ENCODE measurements around the gene ZNF280D. TPM values are rescaled to one million over a fixed set of nuclear protein-coding genes. Genes with fewer than 3 reads are reported as not detected.

ZNF280D gene
- total and polyA plus RNA-seq, 3 experiments from 2014 or later: 8.4 to 20.2 (median 18.7) TPM

DNA sequence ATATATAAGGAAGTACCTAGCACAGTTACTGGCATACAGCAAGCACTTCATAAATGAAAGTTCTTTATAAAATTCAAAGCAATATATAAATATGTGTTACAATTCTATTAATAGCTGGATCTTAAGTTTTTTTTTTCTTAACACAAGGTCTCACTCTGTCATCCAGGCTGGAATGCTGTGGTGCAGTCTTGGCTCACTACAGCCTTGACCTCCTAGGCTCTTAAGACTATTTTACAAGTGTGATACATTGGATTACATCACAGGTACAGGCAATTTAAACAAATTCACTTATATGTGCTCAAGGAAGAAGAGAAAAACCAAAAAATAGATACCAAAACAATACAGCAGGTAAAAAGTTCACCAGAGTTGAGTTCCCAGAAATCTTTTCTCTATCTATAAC, 60.6 kb downstream of the ZNF280D start:
- H3K4me1 Mint-ChIP-seq: peaks cover 0 to 1% (median 0%) of the 10 kb centered on the region in 3 donors
- DNase-seq: no peak
- Histone ChIP-seq H3K4me3 (ENCODE audit: low read length) (no peak overlapping the region), H3K27me3 (ENCODE audit: insufficient read depth, low read length, poor library complexity, severe bottlenecking) (no peaks in the 10 kb centered on the region), H3K36me3 (ENCODE audit: insufficient read depth, low read length) (no peaks in the 10 kb centered on the region), H3K4me1 (ENCODE audit: insufficient read depth, low read length) (no peaks in the 10 kb centered on the region), H3K9me3 (ENCODE audit: low read length) (no peaks in the 10 kb centered on the region), H3K27ac (ENCODE audit: low read depth, low read length) (no peak overlapping the region)
- ChIA-PET CTCF (no interaction called here), POLR2A (no interaction called here)
- H3K27me3 Mint-ChIP-seq: no peaks in the 10 kb centered on the region
- H3K36me3 Mint-ChIP-seq: peaks cover 31 to 69% (median 34%) of the 10 kb centered on the region in 3 donors
- no peak overlapping the region for H3K27ac Mint-ChIP-seq
- no peak overlapping the region for H3K4me3 Mint-ChIP-seq
- H3K9me3 Mint-ChIP-seq: no peaks in the 10 kb centered on the region

DNA sequence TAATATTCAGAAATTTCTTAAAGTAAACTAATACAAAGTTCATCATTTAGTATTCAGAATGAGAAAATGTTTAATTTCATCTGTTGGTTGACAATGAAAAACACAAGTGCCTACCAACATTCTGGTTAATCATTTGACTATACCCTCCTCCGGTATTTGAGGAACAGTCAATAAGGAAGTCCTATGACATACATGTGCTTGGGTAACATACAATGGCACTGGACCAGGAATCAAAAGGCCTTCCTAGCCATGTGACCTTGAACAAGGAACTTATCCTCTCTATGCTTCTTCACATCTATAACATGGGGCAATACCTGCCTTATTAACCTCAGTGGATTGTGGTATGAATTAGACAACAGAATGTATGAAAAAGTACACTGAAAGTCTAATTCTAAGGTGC, 65.8 kb downstream of the ZNF280D start:
- Histone ChIP-seq H3K9me3 (ENCODE audit: low read length) (no peaks in the 10 kb centered on the region), H3K36me3 (ENCODE audit: insufficient read depth, low read length) (no peaks in the 10 kb centered on the region), H3K27me3 (ENCODE audit: insufficient read depth, low read length, poor library complexity, severe bottlenecking) (no peaks in the 10 kb centered on the region), H3K4me3 (ENCODE audit: low read length) (no peak overlapping the region), H3K4me1 (ENCODE audit: insufficient read depth, low read length) (no peaks in the 10 kb centered on the region), H3K27ac (ENCODE audit: low read depth, low read length) (no peak overlapping the region)
- peaks cover 25 to 68% (median 40%) of the 10 kb centered on the region in 3 donors for H3K36me3 Mint-ChIP-seq
- no peaks in the 10 kb centered on the region for H3K4me1 Mint-ChIP-seq
- no peak for DNase-seq
- ChIA-PET POLR2A (no interaction called here), CTCF (no interaction called here)
- no peak overlapping the region for H3K27ac Mint-ChIP-seq
- no peak overlapping the region for H3K4me3 Mint-ChIP-seq
- H3K9me3 Mint-ChIP-seq: no peaks in the 10 kb centered on the region
- H3K27me3 Mint-ChIP-seq: no peaks in the 10 kb centered on the region

DNA sequence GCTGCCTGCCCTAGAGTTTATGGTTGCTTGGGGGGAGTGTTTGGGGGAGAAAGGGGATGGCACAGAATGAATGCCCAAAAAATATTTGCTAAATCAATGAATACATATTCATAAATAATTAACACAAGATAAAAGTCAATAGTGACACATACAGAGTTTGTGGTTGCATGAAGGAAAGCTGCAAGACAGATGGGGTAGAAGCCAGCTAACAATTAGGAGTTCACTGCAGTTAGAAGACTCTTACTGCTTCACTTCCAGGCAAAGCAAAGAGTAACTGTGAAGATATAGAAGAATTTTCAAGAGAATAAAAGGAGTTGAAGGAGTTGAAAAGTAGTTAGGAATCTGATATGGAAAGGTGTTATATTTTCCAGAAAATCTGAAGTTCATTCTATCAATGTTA, 72.4 kb downstream of the ZNF280D start:
- Mint-ChIP-seq H3K27ac (peak overlapping the region in 1 of 8 donors; percentile 11), H3K4me1 (peaks cover 2 to 15% (median 3%) of the 10 kb centered on the region in 3 donors), H3K9me3 (no peaks in the 10 kb centered on the region), H3K27me3 (no peaks in the 10 kb centered on the region), H3K36me3 (peaks cover 31 to 65% (median 49%) of the 10 kb centered on the region in 3 donors), H3K4me3 (no peak overlapping the region)
- H3K4me1 ChIP-seq (ENCODE audit: insufficient read depth, low read length): no peaks in the 10 kb centered on the region
- CTCF ChIA-PET: no interaction called here
- H3K4me3 ChIP-seq (ENCODE audit: low read length): no peak overlapping the region
- H3K36me3 ChIP-seq (ENCODE audit: insufficient read depth, low read length): no peaks in the 10 kb centered on the region
- no peak overlapping the region for H3K27ac ChIP-seq (ENCODE audit: low read depth, low read length)
- no peaks in the 10 kb centered on the region for H3K27me3 ChIP-seq (ENCODE audit: insufficient read depth, low read length, poor library complexity, severe bottlenecking)
- no peaks in the 10 kb centered on the region for H3K9me3 ChIP-seq (ENCODE audit: low read length)
- POLR2A ChIA-PET: no interaction called here
- DNase-seq: no peak

DNA sequence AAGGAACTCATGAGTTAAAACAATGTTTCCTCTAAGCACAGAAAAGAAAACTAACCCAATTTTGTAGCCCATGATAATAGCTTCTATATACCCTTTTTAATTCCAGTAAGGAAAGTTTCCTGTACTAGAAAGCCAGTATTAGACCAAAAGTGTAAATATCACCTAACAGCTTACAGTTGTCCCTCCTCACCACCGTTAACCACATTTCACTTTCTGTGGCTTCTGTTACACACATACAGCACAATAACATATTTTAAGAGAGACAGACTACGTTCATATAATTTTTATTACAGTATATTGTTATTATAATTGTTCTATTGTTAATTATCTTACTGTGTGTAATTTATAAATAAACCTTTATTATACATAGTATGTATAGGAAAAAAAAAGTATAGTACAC, 74.1 kb downstream of the ZNF280D start:
- Mint-ChIP-seq H3K4me1 (peaks cover 2 to 15% (median 3%) of the 10 kb centered on the region in 3 donors), H3K4me3 (no peak overlapping the region), H3K27me3 (no peaks in the 10 kb centered on the region), H3K27ac (no peak overlapping the region), H3K9me3 (no peaks in the 10 kb centered on the region), H3K36me3 (peaks cover 21 to 60% (median 39%) of the 10 kb centered on the region in 3 donors)
- CTCF ChIA-PET: no interaction called here
- H3K27ac ChIP-seq (ENCODE audit: low read depth, low read length): no peak overlapping the region
- no peak overlapping the region for H3K4me3 ChIP-seq (ENCODE audit: low read length)
- H3K36me3 ChIP-seq (ENCODE audit: insufficient read depth, low read length): no peaks in the 10 kb centered on the region
- no peaks in the 10 kb centered on the region for H3K4me1 ChIP-seq (ENCODE audit: insufficient read depth, low read length)
- no peak for DNase-seq
- POLR2A ChIA-PET: no interaction called here
- H3K9me3 ChIP-seq (ENCODE audit: low read length): no peaks in the 10 kb centered on the region
- no peaks in the 10 kb centered on the region for H3K27me3 ChIP-seq (ENCODE audit: insufficient read depth, low read length, poor library complexity, severe bottlenecking)

DNA sequence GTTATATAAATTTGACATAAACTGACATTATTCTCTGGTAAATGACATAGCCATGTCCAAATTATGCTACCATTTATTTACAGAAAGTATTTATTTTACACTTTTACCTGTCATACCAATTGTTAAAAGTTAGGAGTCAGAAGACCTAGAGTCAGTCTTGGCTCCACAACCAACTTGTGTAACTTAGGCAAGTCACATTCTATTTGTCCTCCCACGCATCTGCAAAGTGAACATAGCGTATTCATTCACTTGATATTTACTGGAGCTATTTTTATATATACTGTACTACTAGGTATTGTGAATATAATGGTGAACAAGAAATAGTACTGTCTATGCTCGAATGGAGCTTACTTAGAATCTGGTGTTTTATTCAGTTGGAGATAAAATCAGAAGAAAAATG, 78.7 kb downstream of the ZNF280D start:
- Histone ChIP-seq H3K4me3 (ENCODE audit: low read length) (no peak overlapping the region), H3K27me3 (ENCODE audit: insufficient read depth, low read length, poor library complexity, severe bottlenecking) (no peaks in the 10 kb centered on the region), H3K36me3 (ENCODE audit: insufficient read depth, low read length) (peaks cover 5% of the 10 kb centered on the region), H3K4me1 (ENCODE audit: insufficient read depth, low read length) (no peaks in the 10 kb centered on the region), H3K9me3 (ENCODE audit: low read length) (no peaks in the 10 kb centered on the region), H3K27ac (ENCODE audit: low read depth, low read length) (no peak overlapping the region)
- Mint-ChIP-seq H3K4me3 (no peak overlapping the region), H3K36me3 (peaks cover 17 to 54% (median 27%) of the 10 kb centered on the region in 3 donors), H3K27ac (no peak overlapping the region), H3K9me3 (no peaks in the 10 kb centered on the region), H3K4me1 (peaks cover 2 to 11% (median 3%) of the 10 kb centered on the region in 3 donors), H3K27me3 (no peaks in the 10 kb centered on the region)
- no peak for DNase-seq
- POLR2A ChIA-PET: no interaction called here
- CTCF ChIA-PET: no interaction called here

DNA sequence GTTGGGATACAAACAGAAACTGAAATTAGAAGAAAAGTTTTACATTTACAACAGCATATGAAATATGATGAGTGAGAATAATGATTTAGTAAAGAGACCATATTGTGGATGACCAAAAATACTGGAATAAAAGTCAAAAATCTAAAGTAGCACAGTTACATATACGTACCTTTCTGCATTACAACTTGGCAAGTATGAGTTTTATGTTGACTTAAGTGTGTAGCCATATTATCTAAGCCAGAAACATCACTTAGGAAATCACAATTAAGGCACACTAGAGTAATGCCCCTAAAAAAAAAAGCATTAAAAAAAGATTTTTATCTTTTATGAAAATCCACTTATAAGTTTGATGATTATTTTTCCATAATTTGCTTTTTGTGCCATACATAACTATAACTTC, 79.1 kb downstream of the ZNF280D start:
- Histone ChIP-seq H3K36me3 (ENCODE audit: insufficient read depth, low read length) (peaks cover 5% of the 10 kb centered on the region), H3K4me1 (ENCODE audit: insufficient read depth, low read length) (no peaks in the 10 kb centered on the region), H3K27me3 (ENCODE audit: insufficient read depth, low read length, poor library complexity, severe bottlenecking) (no peaks in the 10 kb centered on the region), H3K27ac (ENCODE audit: low read depth, low read length) (no peak overlapping the region), H3K9me3 (ENCODE audit: low read length) (no peaks in the 10 kb centered on the region), H3K4me3 (ENCODE audit: low read length) (no peak overlapping the region)
- ChIA-PET POLR2A (no interaction called here), CTCF (no interaction called here)
- no peak for DNase-seq
- H3K4me1 Mint-ChIP-seq: peaks cover 0 to 7% (median 1%) of the 10 kb centered on the region in 3 donors
- H3K27me3 Mint-ChIP-seq: no peaks in the 10 kb centered on the region
- H3K9me3 Mint-ChIP-seq: no peaks in the 10 kb centered on the region
- H3K36me3 Mint-ChIP-seq: peaks cover 17 to 55% (median 23%) of the 10 kb centered on the region in 3 donors
- no peak overlapping the region for H3K4me3 Mint-ChIP-seq
- no peak overlapping the region for H3K27ac Mint-ChIP-seq

DNA sequence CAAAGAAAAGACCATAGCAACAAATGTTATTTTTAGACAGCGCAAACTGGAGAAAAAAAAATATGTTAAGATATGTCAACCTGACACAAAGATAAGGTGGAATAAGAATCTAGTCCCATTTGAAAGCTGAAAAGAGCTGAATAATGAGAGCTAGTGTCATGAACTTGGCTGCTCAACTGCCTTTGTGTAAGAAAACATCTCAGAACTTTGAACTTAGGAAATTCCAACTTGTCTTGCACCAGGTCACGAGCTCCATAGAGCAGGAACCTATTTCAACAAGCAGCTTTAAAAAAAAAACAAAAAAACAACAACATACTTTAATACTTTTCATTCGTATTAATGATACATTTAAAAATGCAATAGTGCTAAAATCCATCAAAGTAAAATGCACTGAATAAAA, 79.5 kb downstream of the ZNF280D start:
- CTCF ChIA-PET: no interaction called here
- Mint-ChIP-seq H3K9me3 (no peaks in the 10 kb centered on the region), H3K27ac (no peak overlapping the region), H3K27me3 (no peaks in the 10 kb centered on the region), H3K4me3 (no peak overlapping the region), H3K4me1 (peaks cover 0 to 5% (median 0%) of the 10 kb centered on the region in 3 donors), H3K36me3 (peaks cover 17 to 56% (median 23%) of the 10 kb centered on the region in 3 donors)
- no peaks in the 10 kb centered on the region for H3K4me1 ChIP-seq (ENCODE audit: insufficient read depth, low read length)
- H3K27ac ChIP-seq (ENCODE audit: low read depth, low read length): no peak overlapping the region
- H3K4me3 ChIP-seq (ENCODE audit: low read length): no peak overlapping the region
- H3K9me3 ChIP-seq (ENCODE audit: low read length): no peaks in the 10 kb centered on the region
- peaks cover 5% of the 10 kb centered on the region for H3K36me3 ChIP-seq (ENCODE audit: insufficient read depth, low read length)
- POLR2A ChIA-PET: no interaction called here
- no peaks in the 10 kb centered on the region for H3K27me3 ChIP-seq (ENCODE audit: insufficient read depth, low read length, poor library complexity, severe bottlenecking)
- no peak for DNase-seq

DNA sequence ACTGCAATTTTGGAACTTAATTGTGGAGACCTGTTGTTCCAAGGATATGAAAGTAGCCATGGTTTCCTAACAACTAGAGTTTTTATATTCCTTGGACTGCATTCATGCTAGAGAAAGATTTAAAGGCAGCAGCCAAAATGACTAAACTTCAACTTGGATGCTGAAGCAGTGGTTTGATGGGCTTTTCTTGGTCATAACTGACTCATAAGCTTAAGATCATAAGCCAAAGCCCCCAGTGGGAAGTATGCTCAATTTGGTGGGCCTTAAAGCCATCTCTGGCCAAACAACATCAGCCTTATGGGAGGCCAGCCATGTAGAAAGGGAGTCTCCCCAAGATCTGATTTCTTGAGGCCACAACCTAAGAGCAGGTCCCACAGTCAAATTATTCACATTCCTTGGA, 80.2 kb downstream of the ZNF280D start:
- Histone ChIP-seq H3K4me3 (ENCODE audit: low read length) (no peak overlapping the region), H3K9me3 (ENCODE audit: low read length) (no peaks in the 10 kb centered on the region), H3K4me1 (ENCODE audit: insufficient read depth, low read length) (no peaks in the 10 kb centered on the region), H3K27me3 (ENCODE audit: insufficient read depth, low read length, poor library complexity, severe bottlenecking) (no peaks in the 10 kb centered on the region), H3K36me3 (ENCODE audit: insufficient read depth, low read length) (peaks cover 5% of the 10 kb centered on the region), H3K27ac (ENCODE audit: low read depth, low read length) (no peak overlapping the region)
- POLR2A ChIA-PET: no interaction called here
- Mint-ChIP-seq H3K4me3 (no peak overlapping the region), H3K27ac (no peak overlapping the region), H3K27me3 (no peaks in the 10 kb centered on the region), H3K36me3 (peaks cover 16 to 59% (median 25%) of the 10 kb centered on the region in 3 donors), H3K4me1 (peaks cover 0 to 4% (median 0%) of the 10 kb centered on the region in 3 donors), H3K9me3 (no peaks in the 10 kb centered on the region)
- DNase-seq: no peak
- CTCF ChIA-PET: no interaction called here

DNA sequence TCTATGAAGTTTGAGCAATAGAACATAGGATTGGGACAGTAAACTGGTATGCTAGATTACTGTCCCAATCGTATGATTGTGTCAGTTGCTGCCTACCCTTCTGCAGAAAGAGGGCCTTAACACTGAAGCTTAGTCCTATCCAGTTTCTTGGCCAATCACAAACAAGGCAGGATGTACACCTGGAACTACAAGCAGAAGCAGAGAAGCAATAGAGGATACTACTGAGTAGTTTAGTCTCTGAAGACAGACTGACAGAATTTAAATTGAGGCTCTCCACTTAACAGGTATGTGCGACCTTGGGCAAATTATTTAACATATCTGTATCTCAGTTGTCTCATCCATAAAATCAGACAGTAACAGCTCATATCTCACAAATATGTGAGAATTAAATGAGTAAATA, 85.0 kb downstream of the ZNF280D start:
- H3K27me3 ChIP-seq (ENCODE audit: insufficient read depth, low read length, poor library complexity, severe bottlenecking): no peaks in the 10 kb centered on the region
- CTCF ChIA-PET: no interaction called here
- H3K9me3 Mint-ChIP-seq: no peaks in the 10 kb centered on the region
- no peaks in the 10 kb centered on the region for H3K4me1 Mint-ChIP-seq
- H3K27ac Mint-ChIP-seq: no peak overlapping the region
- no peak overlapping the region for H3K4me3 ChIP-seq (ENCODE audit: low read length)
- no peak for DNase-seq
- no peaks in the 10 kb centered on the region for H3K4me1 ChIP-seq (ENCODE audit: insufficient read depth, low read length)
- no peaks in the 10 kb centered on the region for H3K9me3 ChIP-seq (ENCODE audit: low read length)
- H3K36me3 Mint-ChIP-seq: peaks cover 12 to 53% (median 18%) of the 10 kb centered on the region in 3 donors
- no peaks in the 10 kb centered on the region for H3K27me3 Mint-ChIP-seq
- peaks cover 3% of the 10 kb centered on the region for H3K36me3 ChIP-seq (ENCODE audit: insufficient read depth, low read length)
- H3K27ac ChIP-seq (ENCODE audit: low read depth, low read length): no peak overlapping the region
- POLR2A ChIA-PET: no interaction called here
- no peak overlapping the region for H3K4me3 Mint-ChIP-seq
